Spleen (tissue), 11 donors: ENCODE results near the gene ADGRL3. TPM values are rescaled to one million over a fixed set of nuclear protein-coding genes. Genes with fewer than 3 reads are reported as not detected.

Experiments used
- DNase-seq: peaks from one replicate; pipeline ENCODE4 v3.0.0-alpha.2; 2020
- H3K27ac ChIP-seq, 8 donors: fragments of 200-600 bp; sonication (generic) in 7 of 8; 1 replicate in 4 of 8; 2 replicates in 4 of 8; pipeline versions ENCODE4 v1.5.0 to v1.8.0; 2016 to 2021; ENCODE audit warnings: inconsistent platforms in 4 of 8, mild to moderate bottlenecking in 4 of 8, moderate library complexity in 1 of 8
- H3K27me3 ChIP-seq, 7 donors: fragments of 200-600 bp; sonication (generic) in 6 of 7; replicated peaks in 1 of 7; 1 replicate in 4 of 7; 2 replicates in 3 of 7; pipeline versions ENCODE4 v1.5.0 to v1.8.0; 2016 to 2021; ENCODE audit warnings: inconsistent platforms in 3 of 7, mild to moderate bottlenecking in 1 of 7
- H3K36me3 ChIP-seq, 6 donors: fragments of 200-600 bp; sonication (generic) in 5 of 6; 1 replicate in 4 of 6; 2 replicates in 2 of 6; pipeline versions ENCODE4 v1.5.0 to v1.8.0; 2016 to 2021; ENCODE audit warnings: inconsistent platforms in 2 of 6
- H3K4me1 ChIP-seq, 6 donors: fragments of 200-600 bp; sonication (generic) in 5 of 6; 1 replicate in 3 of 6; 2 replicates in 3 of 6; pipeline versions ENCODE4 v1.5.0 to v1.8.0; 2016 to 2021; ENCODE audit warnings: inconsistent platforms in 3 of 6
- H3K4me3 ChIP-seq, 8 donors: fragments of 200-600 bp; sonication (generic) in 7 of 8; 1 replicate in 4 of 8; 2 replicates in 4 of 8; pipeline versions ENCODE4 v1.5.0 to v1.8.0; 2016 to 2021; ENCODE audit warnings: inconsistent platforms in 4 of 8, mild to moderate bottlenecking in 4 of 8, moderate library complexity in 2 of 8
- H3K9me3 ChIP-seq, 8 donors: fragments of 200-600 bp; sonication (generic) in 7 of 8; 1 replicate in 4 of 8; 2 replicates in 4 of 8; pipeline versions ENCODE4 v1.5.0 to v1.8.0; 2016 to 2021; ENCODE audit warnings: inconsistent platforms in 4 of 8
- POLR2A ChIP-seq, 3 donors: fragments of 450-650 bp; IDR thresholded peaks; one replicate each; pipeline ENCODE4 v1.5.1; 2017; ENCODE audit warnings: antibody characterized with exemption in 3 of 3, mild to moderate bottlenecking in 1 of 3
- POLR2AphosphoS5 ChIP-seq, 3 donors: sonication (generic); formaldehyde crosslinking; IDR thresholded peaks; one replicate each; pipeline ENCODE4 v1.5.1; 2017; ENCODE audit warnings: antibody characterized with exemption in 3 of 3
- WGBS, 5 donors: extraction: QIAGEN DNeasy Blood & Tissue Kit in 3 of 5; methylation state at CpG; one replicate each; pipeline versions ENCODE4 v1.1.5 to v1.1.7; 2013 to 2018; 5-methylcytosine and 5-hydroxymethylcytosine counted together
- intact Hi-C: fragments of 100-400 bp; cut with DNase I; formaldehyde crosslinking; loops from one replicate; pipeline ENCODE4 v1.15.0; 2023; ENCODE audit warnings: low total_unique reads
- polyA plus RNA-seq, 3 donors: library from polyadenylated mRNA; stranded (reverse); fragments of 200-250 nt; gene quantifications; one replicate each; pipeline ENCODE4 v1.2.1, GENCODE V29; 2013
- total RNA-seq, 7 donors: library from RNA; depleted of rRNA in 3 of 7; stranded (reverse); fragments of >200 nt in 3 of 7; fragmentation: NEBNext Ultra II Directional in 4 of 7; extraction: Animal tissue kit (Norgen Biotek cat#: 25700) in 4 of 7; gene quantifications; one replicate each; pipeline versions ENCODE4 v1.1.0 to v1.2.1, GENCODE V29; 2016 to 2021
- TF ChIP-seq, protein P1 (sequence below), 11 experiments: fragments of 200-600 bp in 7 of 11; fragments of 450-650 bp in 4 of 11; sonication (generic) in 4 of 11; IDR thresholded peaks in 8 of 11; conservative IDR thresholded peaks in 3 of 11; 1 replicate in 7 of 11; 2 replicates in 4 of 11; pipeline versions ENCODE4 v1.4.0 to v1.8.0; 2016 to 2021; ENCODE audit warnings: antibody characterized with exemption in 11 of 11, inconsistent platforms in 4 of 11, mild to moderate bottlenecking in 1 of 11
- donor health status: healthy with polysubstance abuse.
- donor health status: DM: no; HTN: no; CAD: no; lungs with moderate emphysema.
- donor health status: DM: no; HTN: no; CAD: no.
- donor health status: Bipolar disorder and iron deficiency.
- donor health status: healthy.
- donor health status: DM: no; HTN: no; CAD: no.
- donor health status: DM: yes; HTN: yes; CAD: no.

ADGRL3 gene
- total and polyA plus RNA-seq, 10 donors = 0.09 to 0.92 (median 0.46) TPM; not detected in 1

DNA sequence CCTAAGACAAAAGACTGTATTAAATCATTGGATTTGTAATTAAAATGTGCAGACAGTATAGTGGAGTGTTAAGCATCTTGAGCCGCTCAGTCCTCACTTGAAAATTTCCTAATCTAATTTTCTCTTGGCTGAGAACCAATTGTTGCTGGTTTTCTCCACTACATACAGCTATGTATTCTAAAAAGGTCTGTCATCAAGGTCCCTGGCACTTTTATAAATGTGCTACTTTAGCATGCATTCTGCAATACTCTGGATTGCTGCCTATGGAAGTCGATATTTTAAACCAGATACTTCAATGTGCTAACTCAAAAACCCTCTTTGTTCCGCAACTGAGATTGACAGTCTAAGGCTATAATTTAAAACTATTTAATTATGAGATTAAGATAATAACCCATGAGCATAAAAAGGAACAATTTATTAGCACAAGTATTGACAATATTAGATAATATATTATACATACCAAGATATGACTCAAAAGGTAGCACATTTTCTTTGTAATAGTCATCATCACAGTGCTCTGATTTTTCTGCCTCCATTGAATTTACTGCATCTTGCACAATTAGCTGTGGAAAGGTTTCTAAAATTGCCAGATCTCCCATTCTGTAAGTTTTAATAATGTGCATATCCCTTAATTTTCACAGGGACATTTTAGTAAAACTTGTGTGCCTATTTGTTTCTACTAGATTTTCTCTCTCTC lies 815.1 kb downstream of the ADGRL3 start:
- no peak overlapping the region for H3K4me3 ChIP-seq
- no peak overlapping the region for H3K27ac ChIP-seq
- DNase-seq = no peak
- no peaks in the 10 kb centered on the region for H3K27me3 ChIP-seq
- 80 to 90% (median 86%) methylated on average over 3 of the region's 3 CpGs for WGBS, 5 donors
- TF ChIP-seq, protein P1, sequence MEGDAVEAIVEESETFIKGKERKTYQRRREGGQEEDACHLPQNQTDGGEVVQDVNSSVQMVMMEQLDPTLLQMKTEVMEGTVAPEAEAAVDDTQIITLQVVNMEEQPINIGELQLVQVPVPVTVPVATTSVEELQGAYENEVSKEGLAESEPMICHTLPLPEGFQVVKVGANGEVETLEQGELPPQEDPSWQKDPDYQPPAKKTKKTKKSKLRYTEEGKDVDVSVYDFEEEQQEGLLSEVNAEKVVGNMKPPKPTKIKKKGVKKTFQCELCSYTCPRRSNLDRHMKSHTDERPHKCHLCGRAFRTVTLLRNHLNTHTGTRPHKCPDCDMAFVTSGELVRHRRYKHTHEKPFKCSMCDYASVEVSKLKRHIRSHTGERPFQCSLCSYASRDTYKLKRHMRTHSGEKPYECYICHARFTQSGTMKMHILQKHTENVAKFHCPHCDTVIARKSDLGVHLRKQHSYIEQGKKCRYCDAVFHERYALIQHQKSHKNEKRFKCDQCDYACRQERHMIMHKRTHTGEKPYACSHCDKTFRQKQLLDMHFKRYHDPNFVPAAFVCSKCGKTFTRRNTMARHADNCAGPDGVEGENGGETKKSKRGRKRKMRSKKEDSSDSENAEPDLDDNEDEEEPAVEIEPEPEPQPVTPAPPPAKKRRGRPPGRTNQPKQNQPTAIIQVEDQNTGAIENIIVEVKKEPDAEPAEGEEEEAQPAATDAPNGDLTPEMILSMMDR (IDR thresholded peaks at IDR 0.05 in 8 of 11, conservative IDR thresholded peaks at IDR 0.05 in 3 of 11) = no peak
- TF ChIP-seq POLR2A (IDR thresholded peaks at IDR 0.05) = no peak
- H3K36me3 ChIP-seq = no peaks in the 10 kb centered on the region
- intact Hi-C loops = no loop called here
- H3K9me3 ChIP-seq = peaks cover 0 to 26% (median 0%) of the 10 kb centered on the region in 8 donors
- no peaks in the 10 kb centered on the region for H3K4me1 ChIP-seq

DNA sequence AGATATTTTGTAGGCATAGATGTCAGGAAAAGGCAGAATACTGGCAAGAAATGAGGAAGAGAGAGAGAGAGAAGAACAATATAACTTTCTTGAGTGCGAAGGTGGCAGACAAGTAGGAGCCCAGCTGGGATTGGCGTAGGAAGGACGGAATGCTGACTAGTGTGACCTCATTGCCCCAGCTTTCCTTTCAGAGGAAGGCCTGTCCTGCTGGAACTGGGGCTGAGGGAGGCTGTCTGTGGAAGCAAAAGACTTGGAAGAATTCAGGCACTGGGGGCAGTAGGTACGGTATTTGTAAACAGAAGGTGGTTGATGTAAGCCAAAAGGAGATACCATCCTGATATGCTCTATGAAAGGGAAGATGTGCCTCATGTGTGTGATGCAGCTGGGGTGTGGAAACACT lies 818.4 kb downstream of the ADGRL3 start:
- no peaks in the 10 kb centered on the region for H3K36me3 ChIP-seq
- WGBS, 5 donors = 82 to 91% (median 86%) methylated on average over 4 of the region's 4 CpGs
- no peaks in the 10 kb centered on the region for H3K4me1 ChIP-seq
- peaks cover 0 to 24% (median 0%) of the 10 kb centered on the region in 8 donors for H3K9me3 ChIP-seq
- H3K27ac ChIP-seq = no peak overlapping the region
- intact Hi-C loops = no loop called here
- DNase-seq = no peak
- no peaks in the 10 kb centered on the region for H3K27me3 ChIP-seq
- TF ChIP-seq POLR2A (IDR thresholded peaks at IDR 0.05) = no peak
- no peak for TF ChIP-seq POLR2AphosphoS5 (IDR thresholded peaks at IDR 0.05)
- TF ChIP-seq, protein P1 (IDR thresholded peaks at IDR 0.05 in 8 of 11, conservative IDR thresholded peaks at IDR 0.05 in 3 of 11) = no peak
- H3K4me3 ChIP-seq = no peak overlapping the region

DNA sequence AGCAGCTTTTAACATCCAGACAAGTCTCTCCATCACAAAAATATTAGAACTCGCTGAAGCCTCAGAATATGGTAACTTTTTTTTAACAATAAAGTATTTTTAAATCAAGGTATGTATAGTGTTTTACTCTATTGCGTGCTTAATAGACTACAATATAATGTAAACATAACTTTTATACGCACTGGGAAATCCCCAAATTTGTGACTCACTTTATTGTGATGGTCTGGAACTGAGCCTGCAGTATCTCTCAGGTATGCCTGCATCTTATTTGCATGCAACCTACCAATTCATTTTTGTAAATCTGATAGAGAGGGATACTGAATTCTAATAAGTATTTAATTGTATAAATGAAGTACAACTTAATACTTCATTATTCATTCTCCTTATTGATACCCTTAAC lies 823.5 kb downstream of the ADGRL3 start:
- Histone ChIP-seq H3K4me3 (no peak overlapping the region), H3K9me3 (peaks cover 0 to 11% (median 0%) of the 10 kb centered on the region in 8 donors), H3K27ac (no peak overlapping the region), H3K4me1 (no peaks in the 10 kb centered on the region), H3K36me3 (no peaks in the 10 kb centered on the region), H3K27me3 (no peaks in the 10 kb centered on the region)
- intact Hi-C loops = no loop called here
- no peak for DNase-seq
- TF ChIP-seq, protein P1 (IDR thresholded peaks at IDR 0.05 in 8 of 11, conservative IDR thresholded peaks at IDR 0.05 in 3 of 11) = no peak
- TF ChIP-seq POLR2A (IDR thresholded peaks at IDR 0.05) (no peak), POLR2AphosphoS5 (IDR thresholded peaks at IDR 0.05) (no peak)
- WGBS, 5 donors = 79 to 89% (median 82%) methylated on average over 3 of the region's 3 CpGs

DNA sequence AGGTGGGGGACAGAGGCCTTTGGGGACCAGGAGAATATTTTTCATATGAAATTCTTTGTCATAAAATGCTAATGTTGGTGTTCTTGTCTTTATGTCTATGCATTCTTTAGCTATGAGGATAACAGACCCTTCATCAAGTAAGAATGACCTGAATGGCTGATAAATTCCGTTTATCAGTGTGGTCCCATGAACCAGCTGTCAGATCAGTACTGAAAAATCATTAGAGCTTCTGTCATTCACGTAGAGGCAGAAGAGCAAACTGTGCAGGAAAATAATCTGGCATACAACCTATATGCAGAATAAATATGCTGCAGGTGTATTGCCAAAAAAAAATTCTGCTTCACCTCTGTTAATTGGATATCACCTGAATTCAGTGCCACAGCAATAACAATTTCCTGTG lies 828.6 kb downstream of the ADGRL3 start:
- TF ChIP-seq, protein P1 (IDR thresholded peaks at IDR 0.05 in 8 of 11, conservative IDR thresholded peaks at IDR 0.05 in 3 of 11) = no peak
- TF ChIP-seq POLR2A (IDR thresholded peaks at IDR 0.05) (no peak), POLR2AphosphoS5 (IDR thresholded peaks at IDR 0.05) (no peak)

More for the DNA sequence above, 828.6 kb downstream of the ADGRL3 start:
- Histone ChIP-seq H3K27me3 (no peaks in the 10 kb centered on the region), H3K27ac (no peak overlapping the region), H3K36me3 (no peaks in the 10 kb centered on the region), H3K4me1 (no peaks in the 10 kb centered on the region), H3K4me3 (no peak overlapping the region), H3K9me3 (peaks cover 0 to 3% (median 0%) of the 10 kb centered on the region in 8 donors)
- 48 to 72% (median 64%) methylated on average over 2 of the region's 2 CpGs for WGBS, 5 donors
- intact Hi-C loops = no loop called here
- DNase-seq = no peak
